ENCODE measurements around the gene OAT.

DNA sequence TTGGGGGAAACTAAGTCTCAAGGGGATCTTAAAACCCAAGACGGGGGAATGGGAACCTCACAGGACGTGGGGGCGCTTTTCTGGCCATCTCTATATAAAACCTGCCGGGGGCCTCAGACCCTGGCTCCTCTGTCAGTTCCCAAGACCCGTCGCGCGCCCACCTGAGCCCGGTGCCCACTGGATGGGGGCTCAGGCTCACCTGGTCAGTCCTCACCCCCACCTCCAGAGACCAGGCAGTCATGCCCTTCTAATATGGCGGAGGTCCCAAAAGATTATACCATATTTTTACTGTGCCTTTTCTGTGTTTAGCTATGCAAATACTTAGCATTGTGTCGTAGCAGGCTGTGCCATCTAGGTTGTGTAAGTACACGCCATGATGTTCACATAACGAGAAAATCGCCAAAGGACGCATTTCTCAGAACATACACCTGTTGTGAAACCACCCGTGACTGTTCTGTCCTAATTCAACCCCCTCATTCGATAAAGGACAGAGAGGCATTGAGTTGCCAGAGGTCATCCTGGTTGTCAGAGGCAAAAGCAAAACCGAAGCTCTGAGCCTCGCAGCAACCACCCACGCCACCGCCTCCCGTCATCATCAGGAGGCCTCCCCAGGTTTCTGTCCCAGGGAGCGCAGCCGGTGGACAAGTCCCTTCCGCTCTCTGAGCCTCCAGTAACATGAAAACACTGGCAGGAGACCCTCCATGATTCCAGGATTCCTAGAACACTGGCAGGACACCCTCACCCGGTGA is 28.9 kb downstream of the OAT start:
- TF ChIP-seq, protein P1, sequence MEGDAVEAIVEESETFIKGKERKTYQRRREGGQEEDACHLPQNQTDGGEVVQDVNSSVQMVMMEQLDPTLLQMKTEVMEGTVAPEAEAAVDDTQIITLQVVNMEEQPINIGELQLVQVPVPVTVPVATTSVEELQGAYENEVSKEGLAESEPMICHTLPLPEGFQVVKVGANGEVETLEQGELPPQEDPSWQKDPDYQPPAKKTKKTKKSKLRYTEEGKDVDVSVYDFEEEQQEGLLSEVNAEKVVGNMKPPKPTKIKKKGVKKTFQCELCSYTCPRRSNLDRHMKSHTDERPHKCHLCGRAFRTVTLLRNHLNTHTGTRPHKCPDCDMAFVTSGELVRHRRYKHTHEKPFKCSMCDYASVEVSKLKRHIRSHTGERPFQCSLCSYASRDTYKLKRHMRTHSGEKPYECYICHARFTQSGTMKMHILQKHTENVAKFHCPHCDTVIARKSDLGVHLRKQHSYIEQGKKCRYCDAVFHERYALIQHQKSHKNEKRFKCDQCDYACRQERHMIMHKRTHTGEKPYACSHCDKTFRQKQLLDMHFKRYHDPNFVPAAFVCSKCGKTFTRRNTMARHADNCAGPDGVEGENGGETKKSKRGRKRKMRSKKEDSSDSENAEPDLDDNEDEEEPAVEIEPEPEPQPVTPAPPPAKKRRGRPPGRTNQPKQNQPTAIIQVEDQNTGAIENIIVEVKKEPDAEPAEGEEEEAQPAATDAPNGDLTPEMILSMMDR (conservative IDR thresholded peaks at IDR 0.05; ENCODE audit: low read depth, low read length): no peak
- TF ChIP-seq NFE2L2 (IDR thresholded peaks at IDR 0.05; ENCODE audit: low read depth, low read length): no peak
